UCSD-AML1 (cell line): ENCODE data around the gene EVI5.
"Not testable (repeated sequence)": the region's sequence is repeated elsewhere in the genome, so short reads cannot be mapped to it uniquely, and the experiment has no call there.

Experiments
- DNase-seq: peaks from one replicate; lab custom pipeline; 2025; ENCODE audit not compliant: unreplicated experiment; lab: John Stamatoyannopoulos, UW

The EVI5 gene

GRCh38 chr1:92792340-92792782, 7.5 kb upstream of the EVI5 start:
- no peak for DNase-seq

DNA sequence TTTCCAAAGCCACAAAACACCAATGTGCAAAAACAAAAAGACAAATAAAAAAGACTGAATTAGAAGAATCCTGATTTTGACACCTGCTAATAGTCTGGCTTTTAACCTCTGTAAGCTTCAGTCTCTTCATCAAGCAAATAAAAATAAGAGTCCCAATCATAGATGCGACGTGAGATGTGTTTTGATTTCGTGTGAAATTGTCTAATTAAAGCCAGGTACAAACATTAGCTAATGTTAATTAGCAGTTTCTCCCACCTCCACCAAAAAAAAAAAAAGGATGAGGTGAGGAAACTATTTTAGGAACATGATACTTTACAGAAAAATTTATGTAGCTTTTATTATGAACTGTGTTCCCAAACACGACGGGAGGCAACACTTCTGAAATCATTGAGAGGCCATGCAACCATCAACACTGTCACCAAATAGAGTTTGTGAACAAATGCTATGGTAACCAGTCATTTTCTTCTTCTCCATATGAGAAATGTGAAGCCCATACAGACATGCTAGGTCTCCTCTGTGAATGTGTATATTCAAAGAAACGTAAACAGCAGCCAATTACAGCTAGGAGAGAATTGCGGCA, 6.7 kb upstream of the EVI5 start:
- DNase-seq, result no peak

GRCh38 chr1:92790867-92791266, 6.0 kb upstream of the EVI5 start:
- no peak for DNase-seq

- no peak for DNase-seq
Measured at GRCh38 chr1:92790081-92790480, 5.2 kb upstream of the EVI5 start.

DNA sequence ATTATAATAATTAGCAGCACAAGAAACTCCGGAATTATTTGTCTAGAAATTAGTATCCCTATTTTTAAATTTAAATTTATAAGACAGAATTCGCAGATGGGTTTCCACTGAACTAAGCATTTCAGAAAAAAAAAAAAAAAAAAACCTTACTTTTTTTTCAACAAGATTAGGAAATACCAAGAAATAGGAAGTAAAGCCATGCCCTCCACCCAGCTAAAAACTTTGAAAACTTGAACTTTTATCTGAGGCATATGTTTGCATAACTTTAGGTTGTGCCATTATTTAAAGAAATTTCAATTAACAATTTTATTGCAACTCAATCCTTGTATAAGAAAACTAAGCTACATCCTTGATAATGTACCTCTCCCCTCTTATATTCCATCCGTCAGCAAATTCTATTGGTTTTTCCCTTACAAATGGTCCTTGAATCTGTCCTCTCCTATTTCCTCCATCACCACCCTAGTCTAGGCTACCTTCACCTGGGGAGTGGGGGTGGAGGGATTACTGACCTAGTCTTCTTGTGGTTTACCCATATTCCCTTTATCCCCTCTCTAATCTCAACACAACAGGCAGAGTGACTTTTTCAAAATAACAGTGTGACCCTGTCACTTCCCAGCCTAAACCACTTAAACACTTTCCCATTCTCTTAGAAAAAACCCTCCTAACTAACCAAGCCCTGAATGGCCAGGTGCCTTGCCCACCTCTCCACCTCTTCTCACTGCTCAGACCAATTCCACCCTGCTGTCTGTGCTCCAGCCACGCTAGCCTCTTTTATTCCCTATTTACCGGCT, 1.4 kb upstream of the EVI5 start:
- no peak for DNase-seq

- peak; percentile 29 for DNase-seq
Measured at GRCh38 chr1:92784021-92784638, 778 bp downstream of the EVI5 start.

- DNase-seq, result not testable (repeated sequence)
Measured at GRCh38 chr1:92783550-92783949, 1.4 kb downstream of the EVI5 start.

DNA sequence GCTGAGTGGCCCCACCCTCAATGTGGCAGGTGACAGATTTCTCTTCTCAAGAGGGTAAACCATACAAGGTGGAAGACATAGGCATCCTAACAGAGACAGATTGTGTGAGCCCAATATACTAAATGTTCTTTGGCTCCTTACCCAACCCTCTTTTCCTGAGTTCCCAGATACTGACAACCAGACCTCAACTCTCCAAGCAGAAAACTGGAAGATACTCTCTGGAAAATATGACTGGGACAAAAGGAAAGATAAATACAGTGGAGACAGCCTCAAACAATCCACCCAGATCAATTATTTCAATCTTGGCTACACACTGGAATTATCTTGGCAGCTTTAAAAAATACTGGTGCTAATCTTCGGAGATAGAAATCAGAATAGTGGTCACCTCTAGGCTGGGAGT, 6.5 kb downstream of the EVI5 start:
- DNase-seq, result no peak

GRCh38 chr1:92774407-92774806, 10.5 kb downstream of the EVI5 start:
- DNase-seq, result no peak

DNA sequence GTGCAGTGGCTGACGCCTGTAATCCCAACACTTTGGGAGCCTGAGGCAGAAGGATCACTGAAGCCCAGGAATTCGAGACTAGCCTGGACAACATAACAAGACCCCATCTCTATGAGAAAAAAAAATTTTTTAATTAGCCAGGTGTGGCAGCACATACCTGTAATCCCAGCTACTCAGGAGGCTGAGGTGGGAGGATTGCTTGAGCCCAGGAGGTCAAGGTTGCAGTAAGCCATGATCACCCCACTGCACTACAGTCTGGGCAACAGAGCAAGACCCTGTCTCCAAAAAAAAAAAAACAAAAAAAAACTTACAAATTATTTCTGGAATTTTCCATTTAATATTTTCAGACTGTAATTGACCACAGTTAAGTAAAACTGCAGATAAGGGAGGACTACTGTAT, 11.2 kb downstream of the EVI5 start:
- not testable (repeated sequence) for DNase-seq

DNA sequence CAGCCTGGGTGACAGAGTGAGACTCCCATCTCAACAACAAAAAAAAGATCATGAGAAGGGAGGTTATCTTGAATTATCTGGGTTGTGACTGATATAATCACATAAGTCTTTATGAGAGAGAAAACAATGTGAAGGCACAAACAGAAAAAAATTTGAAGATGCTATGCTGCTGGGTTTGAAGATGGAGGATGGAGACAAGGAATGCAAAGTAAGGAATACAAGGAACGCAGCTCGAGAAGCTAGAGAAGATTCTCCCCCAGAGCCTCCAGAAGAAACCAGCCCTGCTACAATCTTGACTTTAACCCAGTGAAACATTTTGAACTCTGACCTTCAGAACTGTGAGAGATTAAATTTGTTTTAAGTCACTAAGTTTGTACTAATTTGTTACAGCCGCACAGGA, 15.1 kb downstream of the EVI5 start:
- DNase-seq, result no peak

DNA sequence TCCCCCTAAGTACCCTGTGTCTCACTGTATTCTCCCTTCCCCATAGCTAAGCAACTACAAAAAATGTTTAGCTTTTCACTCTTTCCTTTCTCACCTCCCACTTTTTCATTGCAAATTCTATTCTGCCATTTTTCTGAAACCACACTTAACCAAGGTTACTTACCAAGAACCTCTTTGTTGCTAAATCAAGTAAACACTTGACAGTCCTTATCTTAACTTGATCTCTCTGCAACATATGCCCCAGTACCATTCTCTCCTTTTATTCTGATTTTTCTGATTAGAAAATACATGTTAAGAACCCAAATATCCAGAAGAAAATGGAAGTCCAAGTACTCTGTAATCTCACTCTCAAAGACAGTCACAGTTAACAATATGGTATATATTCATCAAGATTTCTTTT, 16.0 kb downstream of the EVI5 start:
- DNase-seq, result no peak

DNA sequence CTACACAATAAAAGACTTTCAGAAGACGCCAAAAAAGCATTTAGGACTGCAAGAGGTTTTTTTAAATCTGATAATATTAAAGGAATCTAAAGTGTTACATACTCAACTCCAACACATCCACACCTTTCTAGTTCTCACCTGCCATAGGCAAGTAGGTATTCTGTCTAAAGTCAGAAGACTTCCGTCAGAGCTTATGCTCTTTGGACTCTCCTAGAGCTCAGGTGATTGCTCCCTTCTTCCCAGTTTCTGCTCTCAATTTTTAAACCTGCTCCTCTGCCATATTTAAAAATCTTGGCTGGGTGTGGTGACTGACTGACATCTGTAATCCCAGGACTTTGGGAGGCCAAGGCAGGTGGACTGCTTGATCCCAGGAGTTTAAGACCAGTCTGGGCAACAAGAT, 16.6 kb downstream of the EVI5 start:
- no peak for DNase-seq

DNA sequence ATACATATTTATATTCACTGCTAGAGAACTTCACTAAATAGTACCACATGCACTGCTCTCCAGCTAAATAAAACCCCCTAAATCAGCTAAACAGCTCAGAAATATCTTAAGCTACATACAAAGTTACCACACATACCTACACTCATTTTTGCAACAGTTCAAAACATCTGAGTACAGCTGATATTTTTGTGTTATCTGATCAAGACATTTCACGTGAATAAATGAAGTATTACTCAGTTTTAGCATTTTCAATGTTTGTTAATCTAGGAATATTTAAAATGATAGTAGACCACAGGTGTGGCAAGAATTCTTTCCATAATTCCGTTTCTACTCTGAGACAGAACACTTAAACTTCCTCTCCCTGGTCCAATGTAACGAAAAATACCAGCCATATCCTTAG, 20.8 kb downstream of the EVI5 start:
- DNase-seq, result no peak

- no peak for DNase-seq
Measured at GRCh38 chr1:92762355-92762754, 22.6 kb downstream of the EVI5 start.

GRCh38 chr1:92759361-92759760, 25.5 kb downstream of the EVI5 start:
- no peak for DNase-seq

GRCh38 chr1:92756537-92756936, 28.4 kb downstream of the EVI5 start:
- DNase-seq, result no peak

DNA sequence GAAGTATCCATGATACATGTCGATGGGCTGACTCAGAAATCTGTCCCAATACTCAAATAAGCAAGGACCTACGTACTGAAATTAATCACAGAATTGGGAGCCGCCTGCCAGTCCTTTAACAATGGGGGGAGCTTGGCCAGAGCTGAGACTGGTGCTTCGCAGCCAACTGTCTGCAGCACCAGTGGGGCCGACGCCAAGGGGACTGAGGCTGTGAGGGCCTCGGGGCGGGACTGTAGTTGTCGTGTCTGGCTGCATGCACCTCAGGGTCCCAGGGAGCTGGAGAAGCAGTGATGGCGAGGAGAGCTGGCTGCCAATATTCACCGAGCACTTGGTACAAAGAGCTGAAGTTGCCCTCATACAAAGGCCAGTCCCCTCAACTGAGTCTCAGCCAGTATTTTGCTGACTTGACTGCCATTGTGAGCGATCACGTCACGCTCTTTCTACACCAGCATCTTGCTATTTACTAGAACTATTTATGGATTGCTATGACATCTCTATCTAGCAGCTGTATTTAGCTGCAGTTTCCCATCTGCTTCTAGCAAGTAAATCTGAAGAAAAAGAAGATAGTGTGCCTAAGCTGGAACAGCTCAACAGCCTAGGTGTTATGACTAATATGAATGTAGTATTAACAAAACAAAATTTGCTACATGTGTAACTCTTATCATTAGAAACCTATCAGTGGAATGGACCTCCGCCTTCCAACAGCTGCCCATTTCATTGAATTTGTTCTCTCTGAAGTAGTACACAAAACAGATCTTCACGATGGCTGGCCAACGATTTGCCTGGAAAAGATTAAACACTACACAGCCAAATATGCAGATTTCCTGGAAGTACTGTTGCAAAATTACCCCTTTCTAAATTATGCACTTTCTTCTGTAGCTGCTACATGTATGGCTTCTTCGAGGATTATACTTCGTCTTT, 29.1 kb downstream of the EVI5 start:
- no peak for DNase-seq

GRCh38 chr1:92754719-92755050, 30.2 kb downstream of the EVI5 start:
- DNase-seq, result no peak

DNA sequence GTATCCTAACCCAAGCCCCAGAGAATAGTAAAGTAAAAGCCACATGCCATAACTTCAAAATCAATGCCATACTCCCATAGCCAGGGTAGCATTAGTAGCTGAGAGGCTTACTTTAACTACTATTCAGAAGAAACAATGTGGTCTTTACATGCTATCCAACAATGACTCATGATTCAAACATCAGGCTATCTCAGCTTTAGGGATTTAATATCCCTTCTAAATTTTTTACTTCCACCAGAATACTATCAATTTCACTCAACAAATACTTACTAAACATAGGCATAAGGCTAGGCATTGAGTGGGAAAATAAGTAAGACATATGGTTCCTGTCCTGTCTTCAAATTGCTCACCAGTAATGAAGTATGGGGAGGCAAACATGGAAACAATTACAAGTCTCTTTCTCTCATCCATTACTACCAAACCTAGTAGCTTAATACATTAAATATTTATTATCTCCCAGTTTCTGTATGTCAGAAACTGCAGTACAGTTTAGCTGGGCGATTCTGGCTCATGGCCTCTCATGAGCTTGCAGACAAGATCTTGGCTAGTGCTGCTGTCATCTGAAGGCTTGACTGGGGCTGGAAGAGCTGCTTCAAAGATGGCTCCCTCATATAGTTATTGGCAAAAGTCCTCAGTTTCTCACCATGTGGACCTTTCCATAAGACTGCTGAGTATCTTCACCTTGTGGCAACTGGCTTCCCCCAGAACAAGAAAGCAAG, 30.7 kb downstream of the EVI5 start:
- no peak for DNase-seq

DNA sequence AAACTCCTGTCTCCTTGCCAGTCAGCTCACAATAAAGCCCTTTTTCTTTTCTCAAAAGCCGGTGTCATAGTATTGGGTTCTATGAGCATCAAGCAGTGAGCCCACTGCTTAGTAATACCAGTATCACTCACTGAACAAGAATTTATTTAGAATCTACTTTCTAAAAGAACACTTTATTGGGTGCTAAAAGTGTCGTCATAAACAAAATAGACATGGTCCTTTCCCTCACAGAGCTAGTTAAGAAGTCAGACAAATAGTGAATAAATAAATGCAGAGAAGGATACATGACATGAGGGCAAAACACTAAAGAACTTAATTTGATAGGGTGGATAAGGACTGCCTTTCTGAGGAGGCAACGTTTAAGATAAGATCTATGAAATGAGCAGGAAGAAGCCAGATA, 32.2 kb downstream of the EVI5 start:
- no peak for DNase-seq
